GM12872 (cell line): ENCODE data around the gene PHLDA3.

Experiments
- CTCF ChIP-seq: IDR thresholded peaks from 3 replicates; pipeline ENCODE4 v1.5.1; 2011; ENCODE audit warnings: low read depth, mild to moderate bottlenecking, low read length, moderate library complexity; ENCODE audit not compliant: insufficient read depth

PHLDA3 gene

GRCh38 chr1:201506557-201507359 lies 37.8 kb upstream of the PHLDA3 start, which contains the start of gene CSRP1:
TSS of gene CSRP1 (minus strand) at chr1:201507123. CDS start at chr1:201496303, 10,820 bp downstream.
- TF ChIP-seq CTCF = peak; percentile 12; the same call in 1 of the 3 replicates

- TF ChIP-seq CTCF = no peak
These were observed 37.1 kb upstream of the PHLDA3 start for GRCh38 chr1:201506092-201506491.

- TF ChIP-seq CTCF = no peak
These were observed 36.5 kb upstream of the PHLDA3 start for GRCh38 chr1:201505503-201505890.

- TF ChIP-seq CTCF = no peak
These were observed 36.0 kb upstream of the PHLDA3 start for GRCh38 chr1:201504799-201505502.

GRCh38 chr1:201504179-201504631 lies 35.2 kb upstream of the PHLDA3 start:
- TF ChIP-seq CTCF = no peak

- no peak for TF ChIP-seq CTCF
These were observed 34.6 kb upstream of the PHLDA3 start for GRCh38 chr1:201503397-201504176.

GRCh38 chr1:201502511-201502857 lies 33.5 kb upstream of the PHLDA3 start:
- no peak for TF ChIP-seq CTCF
